ENCODE data around the gene CCDC92.

Gene CCDC92

DNA sequence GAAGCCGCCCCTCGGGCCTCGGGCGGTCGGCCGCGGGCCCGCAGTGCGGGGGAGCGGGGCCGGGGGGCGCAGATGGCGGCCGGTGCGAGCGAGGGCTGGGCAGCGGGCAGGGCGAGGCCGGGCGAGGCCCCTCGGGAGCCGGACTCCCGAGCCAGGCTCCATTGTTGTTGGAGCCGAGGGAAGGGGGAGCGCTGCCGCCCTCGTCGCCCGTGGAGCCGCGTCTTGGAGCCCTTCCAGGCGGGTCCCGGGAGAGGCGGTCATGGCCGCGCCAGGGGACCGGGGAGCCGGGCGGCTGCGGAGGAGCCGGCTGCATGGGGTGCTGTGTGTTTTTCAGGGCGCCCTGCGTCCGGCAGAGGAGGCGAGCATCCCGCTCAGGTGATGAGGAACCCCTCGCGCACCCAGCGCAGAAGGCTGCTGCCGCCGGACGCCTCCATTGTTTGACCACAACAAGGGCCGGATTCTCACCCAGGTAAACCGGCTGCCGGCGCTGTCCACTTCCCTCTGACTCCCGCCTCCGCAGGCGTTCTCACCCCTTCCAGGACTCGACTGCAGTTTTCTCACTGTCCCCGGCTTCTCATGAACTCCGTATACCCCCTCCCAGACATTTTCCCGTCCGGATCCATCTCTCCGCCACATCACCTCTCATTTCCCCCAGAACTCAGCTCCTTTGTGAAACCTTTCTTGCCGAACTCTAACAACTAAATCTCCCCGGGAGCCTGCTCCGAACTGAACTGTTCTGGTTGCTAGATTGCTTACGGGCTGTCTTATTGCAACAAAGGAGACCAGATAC lies 1.1 kb upstream of the CCDC92 start:
- peak in 3 of 6 experiments; percentile 9 to 45 (median 27) for DNase-seq

DNA sequence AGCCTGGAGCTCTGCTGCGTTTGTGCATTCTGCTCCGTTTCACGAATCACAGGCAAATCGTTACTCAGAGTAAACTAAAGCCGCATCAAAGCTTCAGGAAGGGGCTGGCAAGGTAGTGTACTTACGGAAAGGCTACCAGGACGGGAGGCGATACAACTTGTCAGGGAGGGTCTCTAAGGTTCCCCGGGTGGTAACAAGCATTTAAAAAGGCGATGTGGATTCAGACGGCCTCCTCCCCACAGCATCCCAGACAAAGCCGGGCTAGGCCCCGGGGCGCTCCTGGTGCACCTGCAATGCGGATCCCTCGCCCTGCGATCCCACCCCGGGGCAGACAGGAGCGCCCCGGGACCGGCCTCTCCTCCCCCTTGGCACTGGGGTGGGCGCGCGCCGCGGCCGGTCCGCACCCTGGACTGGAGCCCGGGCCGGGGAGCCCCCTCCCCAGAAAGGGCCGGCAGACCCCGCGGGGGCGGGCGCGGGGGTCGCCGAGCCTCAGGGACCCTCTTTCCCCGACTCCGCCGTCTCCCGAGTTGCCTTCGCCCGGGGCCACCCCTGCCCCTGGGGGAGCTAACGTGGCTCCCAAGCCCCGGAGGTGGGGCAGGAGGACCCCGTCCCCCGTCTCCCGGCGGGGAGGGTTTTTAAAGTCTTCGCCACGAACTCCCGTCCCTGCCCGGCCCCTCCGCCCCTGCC lies 718 bp downstream of the CCDC92 start:
- DNase-seq = peak; percentile 25 to 65 (median 38)

DNA sequence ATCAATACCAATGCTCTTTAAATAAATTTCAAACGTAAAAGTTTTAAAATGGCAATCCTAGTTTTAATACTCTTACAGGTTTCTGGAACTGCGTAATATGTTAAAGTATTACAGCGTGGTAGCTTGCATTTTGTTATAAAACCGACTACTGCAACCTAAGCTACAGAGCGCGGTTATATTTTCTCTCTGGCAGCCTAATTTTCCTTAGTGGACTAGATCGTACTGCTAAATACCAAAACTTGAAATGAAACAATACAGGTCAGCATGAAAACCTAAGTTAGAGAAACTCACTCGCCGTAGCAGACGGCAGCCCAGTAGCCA lies 1.2 kb downstream of the CCDC92 start:
- DNase-seq = no peak

DNA sequence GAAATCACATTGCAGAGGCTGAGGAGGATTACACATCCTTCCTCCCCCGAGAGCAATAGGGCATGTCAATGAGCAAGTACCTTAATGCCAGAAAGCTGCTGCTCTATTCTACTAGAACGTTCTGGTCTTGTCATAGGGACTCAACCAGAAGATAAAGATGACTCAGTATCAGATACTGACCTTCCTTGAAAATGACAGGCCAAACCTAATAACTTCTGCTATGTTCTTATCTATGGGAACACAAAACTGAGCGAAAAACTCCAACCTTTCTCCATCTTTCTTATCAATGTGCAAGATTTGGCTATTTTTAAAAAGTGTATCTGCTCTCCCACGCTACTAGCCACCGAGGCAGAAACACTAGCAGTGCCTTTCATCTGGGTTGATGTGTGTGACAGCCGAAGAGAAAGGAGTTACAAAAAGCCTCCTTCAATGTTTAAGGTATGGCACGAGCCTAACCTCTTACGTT lies 5.5 kb downstream of the CCDC92 start:
- DNase-seq = no peak

DNA sequence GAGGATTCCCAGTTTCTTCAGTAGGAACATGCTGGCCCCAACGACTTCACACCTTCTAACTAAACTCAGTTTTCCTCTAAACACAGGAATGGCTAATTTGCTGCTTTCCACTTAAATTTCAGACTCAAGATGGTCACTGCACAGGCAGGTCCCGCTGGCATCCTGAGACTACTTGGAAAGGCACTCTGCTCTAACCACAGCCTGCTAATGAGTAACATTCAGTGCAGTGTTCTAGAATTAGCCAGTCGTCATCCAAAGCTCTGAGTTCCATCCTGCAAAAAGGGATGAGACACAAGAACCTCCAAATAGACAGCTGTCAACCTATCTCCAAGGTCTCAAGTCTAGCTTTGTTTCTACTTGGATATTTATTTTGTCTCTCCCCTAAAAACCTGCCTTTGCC lies 6.0 kb downstream of the CCDC92 start:
- no peak for DNase-seq

DNA sequence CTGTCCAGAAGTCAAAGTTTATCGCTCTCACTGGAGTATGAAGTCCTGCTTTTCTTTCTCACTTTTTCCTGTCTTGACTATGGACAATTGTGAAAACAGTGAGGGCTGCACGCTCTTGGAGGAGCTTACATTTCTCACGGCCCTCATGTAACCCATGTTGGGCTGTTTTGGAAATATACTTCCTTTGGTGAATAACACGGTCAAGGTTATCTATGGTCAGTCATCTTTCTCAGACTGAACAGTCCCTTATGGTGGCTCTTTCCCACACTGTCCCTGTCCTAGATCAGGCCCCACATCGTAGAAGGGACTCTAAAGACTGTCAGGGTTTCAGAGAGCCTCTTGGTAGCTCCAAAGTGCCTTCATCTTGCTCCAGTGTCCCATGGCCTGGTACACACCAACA lies 7.2 kb downstream of the CCDC92 start:
- DNase-seq = no peak

DNA sequence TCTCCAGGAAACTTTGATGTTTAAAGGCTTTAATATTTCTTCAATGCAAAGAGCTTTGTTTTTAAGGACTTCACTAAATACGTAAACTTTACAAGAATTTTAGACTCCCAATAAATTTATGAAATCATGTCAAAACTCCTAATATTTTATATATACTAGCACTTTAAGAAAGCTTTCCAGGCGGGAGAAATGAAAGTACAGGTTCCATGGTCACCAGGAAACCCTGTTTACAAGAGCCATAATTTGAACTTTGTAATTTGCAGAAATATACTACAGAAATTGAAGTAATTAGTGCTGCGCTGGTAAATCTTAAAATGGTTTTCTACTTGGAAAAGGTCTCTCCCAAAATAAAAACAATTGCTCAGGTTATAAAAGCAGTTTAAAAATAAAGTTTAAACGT lies 8.8 kb downstream of the CCDC92 start:
- no peak for DNase-seq

DNA sequence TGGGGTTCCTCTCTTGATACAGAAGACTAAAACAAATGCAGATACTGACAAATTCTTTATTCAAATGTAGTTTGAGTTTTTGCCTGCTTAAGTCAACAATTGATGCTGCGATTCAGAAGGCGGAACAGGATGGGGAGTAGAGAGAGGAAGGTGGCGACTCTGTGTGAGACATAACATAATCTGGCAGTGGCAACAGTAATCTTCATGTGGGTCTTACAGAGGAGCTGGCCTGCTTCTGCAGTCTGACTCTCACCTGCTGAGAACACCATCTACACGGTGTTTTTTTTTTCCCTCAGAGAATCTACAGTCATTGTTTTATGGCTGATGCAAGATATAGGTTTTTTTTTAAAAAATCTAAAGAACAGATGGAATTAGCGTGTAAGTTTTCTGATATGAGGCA lies 10.1 kb downstream of the CCDC92 start:
- DNase-seq = no peak

DNA sequence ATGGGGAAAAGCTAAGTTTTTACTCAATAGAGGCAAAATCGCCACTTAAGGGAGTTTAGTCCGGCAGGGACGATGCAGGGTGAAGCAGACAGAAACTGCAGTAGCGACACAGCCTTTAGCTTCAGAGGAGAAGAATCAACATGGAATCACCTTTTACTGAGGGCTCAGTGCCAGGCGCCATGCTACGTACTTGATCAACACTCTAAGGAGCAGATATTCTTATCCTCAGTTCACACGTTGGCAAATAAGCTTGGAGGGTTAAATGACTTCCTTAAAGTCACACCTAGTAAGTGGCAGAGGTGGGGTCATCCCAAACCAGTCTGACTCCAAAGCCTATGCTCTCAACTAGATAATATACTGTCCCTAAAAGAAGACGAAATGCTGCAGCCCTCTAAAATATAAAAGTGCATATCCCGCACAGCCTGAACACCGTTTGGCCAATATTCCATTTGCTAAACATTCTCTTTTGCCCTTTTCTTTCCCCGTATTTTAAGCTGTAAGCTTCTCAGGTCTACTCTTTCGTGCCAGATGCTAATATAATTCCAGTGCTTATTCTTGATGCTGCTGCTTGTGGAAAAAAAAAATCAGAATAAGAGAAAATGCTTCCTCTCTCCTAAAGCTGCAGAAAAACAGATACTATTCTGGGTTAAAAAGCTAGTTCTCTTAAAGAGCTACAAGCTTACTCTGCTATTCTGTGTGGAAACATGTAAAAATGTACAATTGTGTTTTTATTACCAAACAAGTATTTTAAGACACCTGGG lies 10.9 kb downstream of the CCDC92 start:
- no peak for DNase-seq

DNA sequence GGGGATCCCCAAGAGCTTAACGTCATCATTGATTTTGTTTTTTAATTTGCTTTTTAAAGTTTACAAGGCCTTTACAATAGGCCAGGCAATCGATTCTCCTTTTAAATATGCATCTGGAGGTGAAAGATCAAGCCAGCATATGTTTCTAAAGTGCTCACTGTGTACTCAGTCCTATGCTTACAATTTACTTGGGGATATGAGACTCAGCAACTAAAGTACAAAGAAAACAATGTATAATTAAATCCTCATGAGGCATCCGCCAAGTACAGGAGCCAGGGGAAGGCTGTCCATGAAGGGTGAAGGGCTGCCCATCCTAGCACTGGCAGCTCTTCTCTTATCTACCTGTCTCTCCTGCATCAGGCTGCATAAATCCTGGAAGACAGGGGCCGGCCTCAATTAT lies 11.8 kb downstream of the CCDC92 start:
- DNase-seq = no peak

DNA sequence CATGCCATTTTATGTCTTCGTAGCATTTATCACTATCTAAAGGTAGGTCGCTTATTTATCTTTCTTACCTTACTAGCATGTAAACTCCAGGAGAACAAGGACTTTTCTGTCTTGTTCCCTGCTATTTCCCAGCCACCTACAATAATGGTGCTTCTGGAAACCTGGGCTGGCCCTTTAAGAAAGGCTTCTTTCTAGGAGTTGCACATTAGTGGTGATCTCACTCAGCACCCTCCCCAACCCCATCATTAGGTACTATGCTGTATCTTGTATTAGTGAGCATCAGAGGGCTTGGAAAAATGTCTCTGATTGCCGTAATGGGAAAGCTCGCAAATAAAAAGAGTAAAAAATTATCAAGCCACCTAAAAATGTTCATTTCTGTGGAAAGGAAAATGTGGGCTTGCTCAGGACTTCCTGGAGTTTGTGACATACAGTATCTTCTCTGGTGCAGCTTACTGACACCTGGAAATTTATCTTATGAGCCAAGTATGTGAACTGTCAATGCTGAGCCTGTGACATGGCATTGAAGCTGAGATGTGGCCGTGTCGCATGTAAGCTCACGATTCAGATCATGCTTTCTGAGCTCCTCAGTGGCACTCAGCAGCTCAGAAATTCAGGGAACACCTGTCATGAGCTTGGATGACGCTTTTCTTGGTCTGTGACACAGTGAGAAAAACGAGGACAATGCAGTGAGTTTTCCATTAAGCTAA lies 12.4 kb downstream of the CCDC92 start:
- no peak for DNase-seq

DNA sequence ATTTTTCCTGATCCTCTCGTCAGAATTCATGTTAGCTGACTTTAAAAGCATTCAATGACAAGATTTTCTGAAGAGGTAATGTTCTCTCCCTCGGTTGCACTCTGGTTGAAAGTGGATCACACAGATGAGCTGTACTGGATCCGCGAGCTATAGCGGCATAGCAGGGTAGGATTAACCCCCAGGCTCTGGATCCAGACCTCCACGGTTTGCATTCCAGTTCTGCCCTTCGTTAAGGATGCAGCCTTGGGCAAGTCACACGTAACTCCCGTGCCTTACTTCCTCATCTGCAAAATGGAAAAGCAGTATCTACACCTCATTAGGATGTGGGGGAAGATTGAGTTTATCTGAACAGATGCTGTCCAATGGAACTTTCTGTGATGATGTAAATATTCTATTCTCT lies 13.8 kb downstream of the CCDC92 start:
- no peak for DNase-seq

DNA sequence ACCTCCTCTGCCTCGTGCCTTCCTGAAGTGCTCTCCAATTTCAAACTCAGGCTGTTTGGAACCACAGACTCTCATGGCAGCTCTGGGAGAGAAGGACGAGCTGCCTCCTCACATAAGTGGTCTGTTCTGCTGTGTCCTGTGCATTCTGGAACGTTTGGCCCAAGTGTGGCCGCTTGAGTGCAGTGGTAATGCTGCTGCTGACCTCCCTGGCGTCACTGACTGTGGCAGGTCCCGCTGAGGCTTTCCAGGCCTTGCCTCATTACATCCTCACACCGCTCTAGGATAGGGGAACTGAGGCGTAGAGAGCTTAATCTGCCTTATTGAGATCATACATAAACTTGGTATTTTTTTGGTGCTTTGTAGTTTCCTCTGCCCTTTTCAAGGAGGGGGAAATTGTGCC lies 14.2 kb downstream of the CCDC92 start:
- DNase-seq = no peak

DNA sequence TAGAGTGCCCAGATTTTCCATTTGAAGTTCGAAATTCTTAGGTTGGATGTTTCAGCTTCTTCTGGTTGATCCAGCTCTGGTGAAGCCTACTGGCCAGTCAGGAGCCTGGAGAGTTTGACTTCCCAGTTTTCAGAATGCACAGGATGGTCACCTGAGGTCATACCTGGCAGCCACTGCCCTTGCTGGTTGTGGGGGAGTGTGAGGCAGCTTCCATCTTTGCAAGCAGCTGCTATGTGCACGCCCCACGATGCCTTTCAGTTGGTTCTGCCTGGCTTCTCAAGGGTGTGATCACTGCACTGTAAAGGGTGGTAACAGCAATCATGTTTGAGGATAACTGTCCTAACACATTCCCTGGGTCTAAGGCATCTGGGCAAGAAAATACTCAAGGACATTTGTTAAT lies 15.4 kb downstream of the CCDC92 start:
- no peak for DNase-seq

DNA sequence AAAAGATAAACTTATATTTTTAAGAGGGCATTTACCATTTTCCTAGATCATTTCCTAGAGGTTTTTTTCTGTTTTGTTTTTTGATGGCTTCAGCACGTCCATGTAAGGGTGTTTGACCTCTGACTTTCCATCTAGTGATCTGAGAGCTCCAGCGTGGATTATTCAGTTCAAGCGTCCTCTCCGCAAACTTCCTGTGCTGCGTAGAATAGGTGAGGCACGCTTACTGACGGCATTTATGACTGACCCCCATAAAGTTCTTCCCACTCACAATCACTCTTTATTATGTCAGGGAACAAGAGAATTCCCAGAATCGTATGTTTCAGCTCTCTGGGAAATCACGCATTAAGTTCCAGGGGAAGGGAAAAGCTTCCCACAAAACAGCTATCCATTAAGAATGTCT lies 16.4 kb downstream of the CCDC92 start:
- no peak for DNase-seq

DNA sequence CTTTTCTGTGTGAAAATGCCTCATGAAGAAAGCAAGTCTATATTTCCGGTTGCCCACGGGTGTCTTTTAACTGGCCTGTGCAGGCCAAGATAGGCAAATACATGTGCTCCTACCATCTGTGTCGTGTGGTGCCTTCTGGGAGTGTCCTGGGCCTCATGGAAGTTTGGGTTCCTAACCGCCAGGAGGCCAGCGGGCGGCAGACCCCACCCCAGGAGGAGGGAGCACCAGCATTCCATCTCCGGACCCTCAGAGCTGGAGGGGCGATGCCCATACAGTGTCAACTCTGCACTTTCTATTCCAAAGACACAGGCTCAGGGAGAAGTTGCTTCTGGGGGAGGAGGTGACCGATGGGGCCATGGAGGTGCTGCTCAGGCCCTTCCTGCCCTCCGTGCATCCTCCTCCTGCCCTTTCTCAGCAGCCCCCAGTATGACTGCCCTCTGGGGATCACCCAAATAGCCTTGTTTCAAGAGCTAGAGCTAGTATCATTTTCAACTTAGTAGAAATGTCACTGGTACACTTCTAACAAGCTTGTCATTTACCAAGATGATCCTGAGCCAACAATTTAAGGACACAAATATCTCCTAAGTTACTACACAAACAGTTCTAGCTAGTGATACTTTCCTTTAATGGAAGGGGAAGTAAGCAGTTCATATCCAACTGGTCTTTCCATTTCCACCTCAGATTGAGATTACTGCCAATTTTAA lies 17.8 kb downstream of the CCDC92 start:
- no peak for DNase-seq

DNA sequence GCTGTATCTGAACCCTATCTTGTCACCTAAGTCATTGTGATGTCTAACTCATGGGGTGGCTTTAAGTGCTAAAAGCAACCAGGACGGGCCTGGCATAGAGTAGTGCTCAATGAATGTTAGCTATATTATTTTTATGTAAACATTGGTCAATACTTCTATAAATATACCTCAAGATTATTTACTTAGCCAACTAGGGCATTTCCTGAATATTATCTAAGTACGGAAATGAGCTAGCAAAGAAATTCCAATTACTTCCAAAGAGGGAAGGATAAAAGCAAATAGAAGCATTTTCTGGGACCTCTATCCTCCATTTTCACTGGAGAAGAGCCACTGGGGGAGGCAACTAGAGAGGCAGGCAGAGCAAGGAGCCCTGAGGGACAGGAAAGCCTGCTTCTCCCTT lies 20.6 kb downstream of the CCDC92 start:
- DNase-seq = no peak

DNA sequence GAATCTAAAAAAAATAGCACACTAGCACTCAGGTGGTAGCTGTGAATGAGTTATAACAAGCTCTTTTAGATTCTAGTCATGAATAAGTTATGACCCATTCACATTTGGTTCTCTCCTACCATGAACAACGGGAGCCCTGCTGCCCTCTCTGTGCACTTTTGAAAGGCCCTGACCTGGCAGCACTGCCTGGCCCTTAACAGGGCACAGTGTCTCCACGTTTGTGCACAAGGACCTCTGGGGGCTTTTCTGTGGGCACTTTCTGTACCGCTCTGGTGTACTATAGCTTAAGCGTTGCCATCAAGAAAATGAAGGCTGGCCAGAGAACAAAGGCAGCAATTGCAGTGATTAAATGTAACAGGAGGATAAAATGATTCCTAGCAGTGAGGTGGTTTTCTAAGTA lies 21.2 kb downstream of the CCDC92 start:
- no peak for DNase-seq

DNA sequence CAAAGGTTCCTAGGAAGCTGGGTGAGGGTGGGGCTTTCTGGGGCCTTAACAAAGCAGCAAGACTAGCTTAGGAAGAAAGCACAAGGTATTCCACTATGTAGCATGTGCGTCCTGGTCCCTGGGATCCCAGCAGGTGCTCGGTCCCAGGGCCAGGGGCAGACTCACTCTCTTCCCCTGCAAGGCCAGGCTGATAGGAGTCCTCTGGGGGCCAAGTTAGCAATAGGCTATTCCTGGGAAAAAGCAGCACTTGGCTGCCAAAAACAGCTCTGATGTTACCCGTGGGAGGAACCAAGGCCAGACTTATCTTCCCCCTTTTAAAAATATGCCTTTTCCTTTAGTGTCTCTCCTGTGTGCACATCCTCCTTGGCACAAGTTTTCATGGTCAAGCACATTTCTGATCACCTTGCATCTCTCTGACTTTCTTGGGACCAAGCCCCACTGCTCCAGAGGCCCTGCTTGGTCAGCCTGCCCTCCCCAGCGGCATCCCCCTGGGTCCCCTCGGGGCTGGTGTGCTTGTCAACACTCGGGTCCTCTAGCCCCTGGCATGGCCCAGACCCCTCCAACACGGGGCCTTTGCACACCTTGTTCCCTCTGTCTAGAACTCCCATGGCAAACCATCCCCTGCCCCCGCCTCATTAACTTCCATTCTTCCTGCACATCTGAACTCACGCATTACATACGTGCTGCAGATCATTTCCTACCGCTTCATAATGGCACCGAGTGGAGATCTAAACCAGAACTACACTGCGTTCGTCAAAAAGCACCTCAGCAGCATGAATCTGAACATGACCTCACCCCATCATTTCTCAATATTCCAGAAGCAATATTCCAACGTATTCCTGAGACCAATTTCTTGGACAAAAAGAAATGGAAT lies 21.9 kb downstream of the CCDC92 start:
- no peak for DNase-seq

DNA sequence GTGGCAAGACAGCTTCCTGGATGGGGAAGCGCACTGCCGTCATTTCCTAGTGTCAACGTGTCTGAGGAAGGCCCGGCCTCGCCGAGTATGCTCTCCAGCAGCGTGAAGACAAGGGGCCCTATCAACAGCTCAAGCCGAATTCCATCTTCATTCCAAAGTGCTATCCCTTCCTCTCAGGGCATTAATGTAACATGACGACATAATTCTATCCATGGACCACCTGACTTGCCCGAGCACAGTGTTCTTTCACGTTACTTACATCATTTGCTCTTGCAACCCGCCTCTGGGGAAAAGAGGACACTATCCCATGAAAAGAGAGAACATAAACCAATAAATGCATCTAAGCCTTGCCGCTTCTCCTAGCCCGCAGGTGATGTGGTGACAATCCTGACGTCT lies 22.9 kb downstream of the CCDC92 start:
- DNase-seq = no peak
